ENCODE data around the gene RERE.
A peak's percentile ranks its signal among the peaks of the same experiment; 100 is the strongest.
"Not testable (repeated sequence)": the region's sequence is repeated elsewhere in the genome, so short reads cannot be mapped to it uniquely, and the experiment has no call there.

RERE gene

GRCh38 chr1:8464377-8464776 is 353.1 kb downstream of the RERE start:
- no peak for DNase-seq

GRCh38 chr1:8463144-8463927 is 354.1 kb downstream of the RERE start:
- DNase-seq: peak; percentile 70

- no peak for DNase-seq
These were observed 355.0 kb downstream of the RERE start for GRCh38 chr1:8462371-8462892.

GRCh38 chr1:8461351-8462110 is 355.9 kb downstream of the RERE start:
- no peak for DNase-seq

GRCh38 chr1:8460784-8461183 is 356.7 kb downstream of the RERE start:
- DNase-seq: no peak

GRCh38 chr1:8460132-8460544 is 357.3 kb downstream of the RERE start:
- DNase-seq: no peak

GRCh38 chr1:8458607-8459006 is 358.8 kb downstream of the RERE start:
- no peak for DNase-seq

- DNase-seq: no peak
These were observed 359.6 kb downstream of the RERE start for GRCh38 chr1:8457760-8458381.

GRCh38 chr1:8456991-8457390 is 360.4 kb downstream of the RERE start:
- DNase-seq: no peak

GRCh38 chr1:8456308-8456912 is 361.0 kb downstream of the RERE start:
- DNase-seq: no peak

GRCh38 chr1:8455700-8456307 is 361.6 kb downstream of the RERE start:
- DNase-seq: no peak

GRCh38 chr1:8450312-8450711 is 367.1 kb downstream of the RERE start:
- DNase-seq: no peak

- no peak for DNase-seq
These were observed 368.4 kb downstream of the RERE start for GRCh38 chr1:8448911-8449661.

- not testable (repeated sequence) for DNase-seq
These were observed 368.9 kb downstream of the RERE start for GRCh38 chr1:8448505-8448904.

GRCh38 chr1:8447616-8448150 is 369.8 kb downstream of the RERE start:
- DNase-seq: no peak

GRCh38 chr1:8446119-8446518 is 371.3 kb downstream of the RERE start:
- DNase-seq: not testable (repeated sequence)

GRCh38 chr1:8443558-8444194 is 373.8 kb downstream of the RERE start:
- no peak for DNase-seq

- DNase-seq: no peak
These were observed 376.0 kb downstream of the RERE start for GRCh38 chr1:8441426-8441825.

- peak; percentile 81 for DNase-seq
These were observed 378.3 kb downstream of the RERE start for GRCh38 chr1:8439015-8439702.

GRCh38 chr1:8438489-8438888 is 379.0 kb downstream of the RERE start:
- no peak for DNase-seq
